HCT116 (cell line): ENCODE data around the gene ADCK2. TPM values are rescaled to one million over a fixed set of nuclear protein-coding genes. Genes with fewer than 3 reads are reported as not detected.

ENCODE experiments used
- ATAC-seq: fragments of 200-7000 bp; cut with Tn5 transposase; 2 replicates; pipeline ENCODE4 v1.9.1; 2020; ENCODE audit warnings: mild to moderate bottlenecking, moderate library complexity
- BruUV-seq: library from RNA; stranded (reverse); fragments of 400-500 nt; replicated peaks from 2 replicates; lab custom pipeline; 2021; lab: Mats Ljungman, UMichigan
- CTCF ChIA-PET: fragments of 300-600 bp; sonication (Branson Sonifier 250); formaldehyde crosslinking; loops from one replicate; lab custom pipeline; 2021; ENCODE audit warnings: antibody characterized with exemption; lab: Charles Lee
- POLR2A ChIA-PET: fragments of 300-600, 350-600 bp; sonication (Branson Sonifier 250); formaldehyde crosslinking; loops from one replicate; lab custom pipeline; 2021; ENCODE audit warnings: antibody characterized with exemption; lab: Charles Lee
- RAD21 ChIA-PET, 2 experiments: fragments of 300-600 bp; sonication (Branson Sonifier 250); formaldehyde crosslinking; loops; one replicate each; lab custom pipeline; 2023; ENCODE audit warnings: low total read pairs in 2 of 2; ENCODE audit not compliant: uncharacterized antibody in 2 of 2, unreplicated experiment in 2 of 2, low non-redundant PET in 1 of 2; lab: Charles Lee
- DNase-seq: peaks from one replicate; pipeline ENCODE4 v3.0.0-alpha.2; 2010; ENCODE audit warnings: low read depth, low spot score
- H2AFZ ChIP-seq: fragments of 200-600 bp; shearing (Covaris generic), sonication (generic); 2 replicates; pipeline ENCODE4 v1.6.1; 2017; ENCODE audit warnings: low read depth, mixed run types, mixed read lengths, antibody characterized with exemption, low read length; ENCODE audit not compliant: poor library complexity, severe bottlenecking
- H3K27ac ChIP-seq: 2 replicates; pipeline ENCODE4 v1.5.1; 2012; ENCODE audit warnings: low read depth, low read length
- H3K27me3 ChIP-seq: fragments of 200-600 bp; sonication (generic); 2 replicates; pipeline ENCODE4 v1.6.1; 2016; ENCODE audit warnings: mixed run types, low read length, mixed read lengths; ENCODE audit not compliant: insufficient read depth
- H3K36me3 ChIP-seq, 2 experiments: fragments of 200-500 bp in 1 of 2; fragments of 200-600 bp in 1 of 2; sonication (Bioruptor generic) in 1 of 2; sonication (generic) in 1 of 2; 2 replicates each; pipeline versions ENCODE4 v1.5.1 to v1.6.1; 2014 to 2016; ENCODE audit warnings: low read length in 2 of 2, inconsistent platforms in 1 of 2, mixed read lengths in 1 of 2, mixed run types in 1 of 2; ENCODE audit not compliant: insufficient read depth in 2 of 2, control insufficient read depth in 1 of 2
- H3K4me1 ChIP-seq, 2 experiments: fragments of 200-600 bp in 1 of 2; sonication (generic) in 1 of 2; 2 replicates each; pipeline versions ENCODE4 v1.5.1 to v1.6.1; 2012 to 2017; ENCODE audit warnings: low read length in 2 of 2, inconsistent platforms in 1 of 2, mild to moderate bottlenecking in 1 of 2, mixed read lengths in 1 of 2, mixed run types in 1 of 2, moderate library complexity in 1 of 2; ENCODE audit not compliant: insufficient read depth in 2 of 2, control insufficient read depth in 1 of 2
- H3K4me2 ChIP-seq: fragments of 200-600 bp; sonication (generic); 2 replicates; pipeline ENCODE4 v1.6.1; 2017; ENCODE audit warnings: mixed run types, low read length, mixed read lengths
- H3K4me3 ChIP-seq, 2 experiments: fragments of 200-600 bp in 1 of 2; sonication (generic) in 1 of 2; replicated peaks in 1 of 2; 2 replicates each; pipeline ENCODE4 v1.5.1; 2011 to 2016; ENCODE audit warnings: low read length in 2 of 2, control low read depth in 1 of 2, low read depth in 1 of 2, mild to moderate bottlenecking in 1 of 2, mixed read lengths in 1 of 2, mixed run types in 1 of 2
- H3K79me2 ChIP-seq: fragments of 200-600 bp; sonication (generic); 2 replicates; pipeline ENCODE4 v1.6.1; 2017; ENCODE audit warnings: mild to moderate bottlenecking, mixed run types, low read length, moderate library complexity, mixed read lengths; ENCODE audit not compliant: insufficient read depth
- H3K9ac ChIP-seq: fragments of 200-600 bp; sonication (generic); 2 replicates; pipeline ENCODE4 v1.6.1; 2016; ENCODE audit warnings: low read length, mixed read lengths
- H3K9me2 ChIP-seq: fragments of 200-600 bp; sonication (generic), shearing (Covaris generic); 2 replicates; pipeline ENCODE4 v1.6.1; 2017; ENCODE audit warnings: mixed run types, mild to moderate bottlenecking, moderate library complexity; ENCODE audit not compliant: insufficient read depth
- H3K9me3 ChIP-seq, 2 experiments: fragments of 200-500 bp in 1 of 2; fragments of 200-600 bp in 1 of 2; sonication (Bioruptor generic) in 1 of 2; sonication (generic) in 1 of 2; 2 replicates each; pipeline ENCODE4 v1.6.1; 2014 to 2017; ENCODE audit warnings: low read length in 2 of 2, mixed read lengths in 2 of 2, inconsistent platforms in 1 of 2, low read depth in 1 of 2, mild to moderate bottlenecking in 1 of 2, mixed run types in 1 of 2, moderate library complexity in 1 of 2; ENCODE audit not compliant: control insufficient read depth in 1 of 2, insufficient read depth in 1 of 2
- H4K20me1 ChIP-seq: fragments of 200-600 bp; sonication (generic), shearing (Covaris generic); 2 replicates; pipeline ENCODE4 v1.6.1; 2017; ENCODE audit warnings: mixed run types, mild to moderate bottlenecking, moderate library complexity; ENCODE audit not compliant: insufficient read depth
- JUND ChIP-seq: IDR thresholded peaks from 2 replicates; pipeline ENCODE4 v1.6.1; 2012
- POLR2A ChIP-seq: IDR thresholded peaks from 2 replicates; pipeline ENCODE4 v1.7.0; 2011; ENCODE audit warnings: borderline replicate concordance; ENCODE audit not compliant: insufficient read depth, insufficient read length; ENCODE audit errors: extremely low read depth
- RAD21 ChIP-seq: IDR thresholded peaks from 2 replicates; pipeline ENCODE4 v1.6.1; 2012; ENCODE audit warnings: low read depth, mild to moderate bottlenecking
- ZNF274 ChIP-seq: fragments of 200-500 bp; sonication (Bioruptor generic); IDR thresholded peaks from 2 replicates; pipeline ENCODE4 v1.6.1; 2014; ENCODE audit warnings: mild to moderate bottlenecking, low read depth, low read length, inconsistent platforms
- intact Hi-C: fragments of 100-400 bp; cut with micrococcal nuclease; formaldehyde crosslinking; loops from 2 replicates; pipeline ENCODE4 v1.10.0; 2022
- total RNA-seq: library from RNA; stranded (reverse); gene quantifications from one replicate; pipeline ENCODE4 v1.2.1, GENCODE V29; 2021; ENCODE audit not compliant: unreplicated experiment
- TF ChIP-seq, protein P1 (sequence below): IDR thresholded peaks from 2 replicates; pipeline ENCODE4 v1.6.1; 2011; ENCODE audit warnings: mild to moderate bottlenecking, low read length, moderate library complexity; ENCODE audit not compliant: insufficient replicate concordance; ENCODE audit errors: extremely low read depth
- TF ChIP-seq, protein P2 (sequence below): IDR thresholded peaks from 2 replicates; pipeline ENCODE4 v1.6.1; 2012
- TF ChIP-seq, protein P3 (sequence below), 3 experiments: fragments of 200-600 bp in 1 of 3; sonication (generic) in 1 of 3; IDR thresholded peaks in 2 of 3; conservative IDR thresholded peaks in 1 of 3; 2 replicates each; pipeline ENCODE4 v1.5.1; 2012 to 2017; ENCODE audit warnings: low read depth in 2 of 3, low read length in 2 of 3, antibody characterized with exemption in 1 of 3, borderline replicate concordance in 1 of 3, control low read depth in 1 of 3, mild to moderate bottlenecking in 1 of 3, mixed read lengths in 1 of 3, mixed run types in 1 of 3, moderate library complexity in 1 of 3; ENCODE audit not compliant: insufficient read depth in 1 of 3

The ADCK2 gene
- total RNA-seq, 1 experiment from 2014 or later = 16.9 TPM

DNA sequence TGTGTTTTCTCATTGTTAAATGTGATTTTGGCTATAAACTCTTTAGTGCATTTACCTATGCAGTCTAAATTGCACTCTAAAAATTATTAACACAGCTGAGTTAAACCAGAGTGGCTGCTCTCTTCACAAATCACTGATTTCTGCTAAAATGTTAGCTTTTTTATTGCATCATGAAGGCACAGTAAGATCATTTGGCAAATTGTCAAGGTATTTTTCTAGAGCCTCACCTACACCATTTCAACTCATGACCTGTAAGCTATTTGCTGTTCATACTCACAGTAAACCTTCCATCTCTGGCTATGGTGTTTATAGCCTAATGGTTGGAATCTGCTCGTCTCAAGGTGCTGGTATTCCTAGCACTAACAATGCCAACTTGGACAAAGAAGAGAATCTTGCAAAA, 49.5 kb downstream of the ADCK2 start:
- no peak overlapping the region for H3K9ac ChIP-seq
- BruUV-seq = no TSS peak
- no peaks in the 10 kb centered on the region for H4K20me1 ChIP-seq
- no peaks in the 10 kb centered on the region for H3K79me2 ChIP-seq
- DNase-seq (no peak), ATAC-seq (no peak)
- ChIA-PET POLR2A (no interaction called here), CTCF (no interaction called here), RAD21 (no interaction called here)
- H3K9me3 ChIP-seq = no peaks in the 10 kb centered on the region
- H3K36me3 ChIP-seq = no peaks in the 10 kb centered on the region
- intact Hi-C loops = no loop called here
- H3K4me3 ChIP-seq = no peak overlapping the region
- no peak overlapping the region for H2AFZ ChIP-seq
- no peak overlapping the region for H3K27ac ChIP-seq
- TF ChIP-seq, protein P1, sequence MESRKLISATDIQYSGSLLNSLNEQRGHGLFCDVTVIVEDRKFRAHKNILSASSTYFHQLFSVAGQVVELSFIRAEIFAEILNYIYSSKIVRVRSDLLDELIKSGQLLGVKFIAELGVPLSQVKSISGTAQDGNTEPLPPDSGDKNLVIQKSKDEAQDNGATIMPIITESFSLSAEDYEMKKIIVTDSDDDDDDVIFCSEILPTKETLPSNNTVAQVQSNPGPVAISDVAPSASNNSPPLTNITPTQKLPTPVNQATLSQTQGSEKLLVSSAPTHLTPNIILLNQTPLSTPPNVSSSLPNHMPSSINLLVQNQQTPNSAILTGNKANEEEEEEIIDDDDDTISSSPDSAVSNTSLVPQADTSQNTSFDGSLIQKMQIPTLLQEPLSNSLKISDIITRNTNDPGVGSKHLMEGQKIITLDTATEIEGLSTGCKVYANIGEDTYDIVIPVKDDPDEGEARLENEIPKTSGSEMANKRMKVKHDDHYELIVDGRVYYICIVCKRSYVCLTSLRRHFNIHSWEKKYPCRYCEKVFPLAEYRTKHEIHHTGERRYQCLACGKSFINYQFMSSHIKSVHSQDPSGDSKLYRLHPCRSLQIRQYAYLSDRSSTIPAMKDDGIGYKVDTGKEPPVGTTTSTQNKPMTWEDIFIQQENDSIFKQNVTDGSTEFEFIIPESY = no peak
- no peak for TF ChIP-seq RAD21
- TF ChIP-seq POLR2A = no peak
- TF ChIP-seq JUND = no peak
- TF ChIP-seq, protein P2, sequence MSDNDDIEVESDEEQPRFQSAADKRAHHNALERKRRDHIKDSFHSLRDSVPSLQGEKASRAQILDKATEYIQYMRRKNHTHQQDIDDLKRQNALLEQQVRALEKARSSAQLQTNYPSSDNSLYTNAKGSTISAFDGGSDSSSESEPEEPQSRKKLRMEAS = no peak
- TF ChIP-seq, protein P3, sequence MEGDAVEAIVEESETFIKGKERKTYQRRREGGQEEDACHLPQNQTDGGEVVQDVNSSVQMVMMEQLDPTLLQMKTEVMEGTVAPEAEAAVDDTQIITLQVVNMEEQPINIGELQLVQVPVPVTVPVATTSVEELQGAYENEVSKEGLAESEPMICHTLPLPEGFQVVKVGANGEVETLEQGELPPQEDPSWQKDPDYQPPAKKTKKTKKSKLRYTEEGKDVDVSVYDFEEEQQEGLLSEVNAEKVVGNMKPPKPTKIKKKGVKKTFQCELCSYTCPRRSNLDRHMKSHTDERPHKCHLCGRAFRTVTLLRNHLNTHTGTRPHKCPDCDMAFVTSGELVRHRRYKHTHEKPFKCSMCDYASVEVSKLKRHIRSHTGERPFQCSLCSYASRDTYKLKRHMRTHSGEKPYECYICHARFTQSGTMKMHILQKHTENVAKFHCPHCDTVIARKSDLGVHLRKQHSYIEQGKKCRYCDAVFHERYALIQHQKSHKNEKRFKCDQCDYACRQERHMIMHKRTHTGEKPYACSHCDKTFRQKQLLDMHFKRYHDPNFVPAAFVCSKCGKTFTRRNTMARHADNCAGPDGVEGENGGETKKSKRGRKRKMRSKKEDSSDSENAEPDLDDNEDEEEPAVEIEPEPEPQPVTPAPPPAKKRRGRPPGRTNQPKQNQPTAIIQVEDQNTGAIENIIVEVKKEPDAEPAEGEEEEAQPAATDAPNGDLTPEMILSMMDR (IDR thresholded peaks at IDR 0.05 in 2 of 3, conservative IDR thresholded peaks at IDR 0.05 in 1 of 3; ENCODE audit: borderline replicate concordance in 1 of 3, insufficient read depth in 1 of 3, low read depth in 2 of 3, low read length in 2 of 3) = no peak
- no peak for TF ChIP-seq ZNF274
- no peak overlapping the region for H3K4me2 ChIP-seq
- H3K27me3 ChIP-seq = no peaks in the 10 kb centered on the region
- no peaks in the 10 kb centered on the region for H3K4me1 ChIP-seq
- H3K9me2 ChIP-seq = no peaks in the 10 kb centered on the region
